NCI-H510A treated with DMSO at 0.1 percent for 48 hours (cell line): ENCODE measurements around the gene PCBP2.

Experiments used
- DNase-seq: peaks from one replicate; lab custom pipeline; 2025; lab: John Stamatoyannopoulos, UW

Gene PCBP2

GRCh38 chr12:53508534-53509170 lies 56.8 kb downstream of the PCBP2 start:
- peak; percentile 91 for DNase-seq

GRCh38 chr12:53510181-53510812 lies 58.4 kb downstream of the PCBP2 start:
- no peak for DNase-seq

GRCh38 chr12:53513712-53514410 lies 62.0 kb downstream of the PCBP2 start:
- DNase-seq = no peak

GRCh38 chr12:53514628-53515290 lies 62.9 kb downstream of the PCBP2 start:
- no peak for DNase-seq

- DNase-seq = no peak
Observed at GRCh38 chr12:53515291-53515680, 63.4 kb downstream of the PCBP2 start.

- no peak for DNase-seq
Observed at GRCh38 chr12:53516758-53517455, 65.0 kb downstream of the PCBP2 start.

- DNase-seq = no peak
Observed at GRCh38 chr12:53518381-53518780, 66.5 kb downstream of the PCBP2 start.

- DNase-seq = no peak
Observed at GRCh38 chr12:53523131-53523530, 71.2 kb downstream of the PCBP2 start.

GRCh38 chr12:53524476-53524875 lies 72.6 kb downstream of the PCBP2 start:
- DNase-seq = no peak

- DNase-seq = no peak
Observed at GRCh38 chr12:53530061-53530460, 78.2 kb downstream of the PCBP2 start.
